ENCODE data around the gene ZNF785. TPM values are rescaled to one million over a fixed set of nuclear protein-coding genes. Genes with fewer than 3 reads are reported as not detected.

Gene ZNF785
- polyA plus RNA-seq, 3 donors, result 0.67 to 9.0 (median 1.1) TPM

DNA sequence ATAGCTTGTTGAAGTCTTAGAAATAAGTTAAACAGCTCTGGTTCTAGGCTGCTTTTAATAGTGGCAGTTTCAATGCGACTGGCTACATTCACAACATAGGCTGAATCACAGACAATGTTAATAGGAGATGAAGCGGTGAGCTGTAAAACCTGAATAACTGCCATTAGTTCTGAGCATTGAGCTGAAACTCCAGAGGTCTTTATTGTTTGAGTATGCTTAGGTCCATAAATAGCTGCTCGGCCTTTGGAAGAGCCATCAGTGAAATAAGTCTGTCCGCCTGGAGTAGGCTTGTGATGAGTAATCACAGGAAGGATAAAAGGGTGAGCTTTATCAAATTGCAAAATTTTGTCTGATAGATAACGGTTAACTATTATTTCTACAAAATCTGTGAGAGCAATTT is 34.1 kb upstream of the ZNF785 start:
- no peak overlapping the region for H3K4me3 Mint-ChIP-seq
- no peaks in the 10 kb centered on the region for H3K36me3 Mint-ChIP-seq
- Histone ChIP-seq H3K27me3 (ENCODE audit: control insufficient read depth in 2 of 2, insufficient read depth in 2 of 2, low read length in 2 of 2) (no peaks in the 10 kb centered on the region), H3K4me1 (ENCODE audit: control insufficient read depth in 1 of 2, insufficient read depth in 2 of 2, low read length in 2 of 2) (peaks cover 0 to 4% of the 10 kb centered on the region in 2 donors), H3K79me2 (ENCODE audit: insufficient read depth, low read length) (no peaks in the 10 kb centered on the region), H3K4me3 (replicated peaks in 1 of 3; ENCODE audit: low read depth in 2 of 3, low read length in 3 of 3) (no peak overlapping the region), H3K9me3 (replicated peaks in 1 of 2; ENCODE audit: control insufficient read depth in 1 of 2, insufficient read depth in 1 of 2, low read length in 2 of 2) (peaks cover 0 to 6% of the 10 kb centered on the region in 2 donors), H2AFZ (ENCODE audit: insufficient read depth, low read depth, low read length, poor library complexity, severe bottlenecking) (no peak overlapping the region), H3K4me2 (replicated peaks; ENCODE audit: extremely low read depth, low read length, poor library complexity, severe bottlenecking) (no peak overlapping the region), H3K27ac (ENCODE audit: low read depth in 1 of 2, low read length in 2 of 2) (no peak overlapping the region), H3K36me3 (replicated peaks in 1 of 2; ENCODE audit: control insufficient read depth in 1 of 2, insufficient read depth in 2 of 2, low read length in 2 of 2) (no peaks in the 10 kb centered on the region), H3K9ac (ENCODE audit: insufficient read depth, low read length, poor library complexity, severe bottlenecking) (no peak overlapping the region), H4K20me1 (ENCODE audit: insufficient read depth, low read length) (no peaks in the 10 kb centered on the region)
- peaks cover 0 to 10% (median 4%) of the 10 kb centered on the region in 7 donors for H3K9me3 Mint-ChIP-seq
- DNase-seq, result no peak
- peaks cover 0 to 2% (median 0%) of the 10 kb centered on the region in 3 donors for H3K27me3 Mint-ChIP-seq (ENCODE audit: low read depth in 3 of 3)
- TF ChIP-seq, protein P1, sequence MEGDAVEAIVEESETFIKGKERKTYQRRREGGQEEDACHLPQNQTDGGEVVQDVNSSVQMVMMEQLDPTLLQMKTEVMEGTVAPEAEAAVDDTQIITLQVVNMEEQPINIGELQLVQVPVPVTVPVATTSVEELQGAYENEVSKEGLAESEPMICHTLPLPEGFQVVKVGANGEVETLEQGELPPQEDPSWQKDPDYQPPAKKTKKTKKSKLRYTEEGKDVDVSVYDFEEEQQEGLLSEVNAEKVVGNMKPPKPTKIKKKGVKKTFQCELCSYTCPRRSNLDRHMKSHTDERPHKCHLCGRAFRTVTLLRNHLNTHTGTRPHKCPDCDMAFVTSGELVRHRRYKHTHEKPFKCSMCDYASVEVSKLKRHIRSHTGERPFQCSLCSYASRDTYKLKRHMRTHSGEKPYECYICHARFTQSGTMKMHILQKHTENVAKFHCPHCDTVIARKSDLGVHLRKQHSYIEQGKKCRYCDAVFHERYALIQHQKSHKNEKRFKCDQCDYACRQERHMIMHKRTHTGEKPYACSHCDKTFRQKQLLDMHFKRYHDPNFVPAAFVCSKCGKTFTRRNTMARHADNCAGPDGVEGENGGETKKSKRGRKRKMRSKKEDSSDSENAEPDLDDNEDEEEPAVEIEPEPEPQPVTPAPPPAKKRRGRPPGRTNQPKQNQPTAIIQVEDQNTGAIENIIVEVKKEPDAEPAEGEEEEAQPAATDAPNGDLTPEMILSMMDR (IDR thresholded peaks at IDR 0.05), result no peak
- H3K4me1 Mint-ChIP-seq, result peaks cover 6% of the 10 kb centered on the region
- no peak overlapping the region for H3K27ac Mint-ChIP-seq
- intact Hi-C loops (cut with micrococcal nuclease), result loop anchor here in 1 of 2 donors (10.0 kb wide), 2 partner anchors 65 to 175 kb away; partner anchors contain the start of genes SEPHS2 and ZNF764
- 89% methylated on average over 3 of the region's 5 CpGs for WGBS (ENCODE audit: insufficient coverage)

DNA sequence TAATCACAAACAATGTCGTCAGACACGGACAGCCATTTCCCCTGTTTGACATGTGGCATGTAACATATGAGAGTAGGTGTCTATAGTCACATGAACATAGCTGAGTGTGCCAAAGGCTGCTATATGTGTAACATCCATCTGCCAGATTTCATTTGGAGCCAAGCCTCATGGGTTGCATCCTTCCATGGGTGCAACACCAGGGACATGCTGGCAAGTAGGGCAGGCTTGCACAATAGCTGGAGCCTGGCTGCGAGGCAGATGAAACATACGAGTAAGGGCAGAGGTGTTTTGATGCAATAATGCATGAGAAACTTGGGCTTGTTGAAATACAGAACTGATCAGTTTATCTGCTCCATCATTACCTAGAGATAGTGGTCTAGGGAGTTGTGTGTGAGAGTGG is 33.7 kb upstream of the ZNF785 start:
- Mint-ChIP-seq H3K27me3 (ENCODE audit: low read depth in 3 of 3) (peaks cover 0 to 2% (median 0%) of the 10 kb centered on the region in 3 donors), H3K36me3 (no peaks in the 10 kb centered on the region), H3K9me3 (peaks cover 0 to 9% (median 4%) of the 10 kb centered on the region in 7 donors), H3K4me3 (no peak overlapping the region), H3K27ac (no peak overlapping the region), H3K4me1 (peaks cover 10% of the 10 kb centered on the region)
- Histone ChIP-seq H3K27ac (ENCODE audit: low read depth in 1 of 2, low read length in 2 of 2) (no peak overlapping the region), H3K36me3 (replicated peaks in 1 of 2; ENCODE audit: control insufficient read depth in 1 of 2, insufficient read depth in 2 of 2, low read length in 2 of 2) (no peaks in the 10 kb centered on the region), H3K4me3 (replicated peaks in 1 of 3; ENCODE audit: low read depth in 2 of 3, low read length in 3 of 3) (no peak overlapping the region), H3K4me1 (ENCODE audit: control insufficient read depth in 1 of 2, insufficient read depth in 2 of 2, low read length in 2 of 2) (peaks cover 4 to 8% of the 10 kb centered on the region in 2 donors), H4K20me1 (ENCODE audit: insufficient read depth, low read length) (no peaks in the 10 kb centered on the region), H3K27me3 (ENCODE audit: control insufficient read depth in 2 of 2, insufficient read depth in 2 of 2, low read length in 2 of 2) (no peaks in the 10 kb centered on the region), H3K9ac (ENCODE audit: insufficient read depth, low read length, poor library complexity, severe bottlenecking) (no peak overlapping the region), H3K9me3 (replicated peaks in 1 of 2; ENCODE audit: control insufficient read depth in 1 of 2, insufficient read depth in 1 of 2, low read length in 2 of 2) (peaks cover 0 to 6% of the 10 kb centered on the region in 2 donors), H3K79me2 (ENCODE audit: insufficient read depth, low read length) (no peaks in the 10 kb centered on the region), H3K4me2 (replicated peaks; ENCODE audit: extremely low read depth, low read length, poor library complexity, severe bottlenecking) (no peak overlapping the region), H2AFZ (ENCODE audit: insufficient read depth, low read depth, low read length, poor library complexity, severe bottlenecking) (no peak overlapping the region)
- intact Hi-C loops (cut with micrococcal nuclease), result loop anchor here in 1 of 2 donors (10.0 kb wide), 2 partner anchors 64 to 174 kb away; partner anchors contain the start of genes SEPHS2 and ZNF764
- 60% methylated on average over 3 of the region's 4 CpGs for WGBS (ENCODE audit: insufficient coverage)
- DNase-seq, result no peak
- TF ChIP-seq, protein P1 (IDR thresholded peaks at IDR 0.05), result no peak

Data from CD14-positive monocyte (primary cell).